ENCODE data around the gene KCNA3.

Gene KCNA3

DNA sequence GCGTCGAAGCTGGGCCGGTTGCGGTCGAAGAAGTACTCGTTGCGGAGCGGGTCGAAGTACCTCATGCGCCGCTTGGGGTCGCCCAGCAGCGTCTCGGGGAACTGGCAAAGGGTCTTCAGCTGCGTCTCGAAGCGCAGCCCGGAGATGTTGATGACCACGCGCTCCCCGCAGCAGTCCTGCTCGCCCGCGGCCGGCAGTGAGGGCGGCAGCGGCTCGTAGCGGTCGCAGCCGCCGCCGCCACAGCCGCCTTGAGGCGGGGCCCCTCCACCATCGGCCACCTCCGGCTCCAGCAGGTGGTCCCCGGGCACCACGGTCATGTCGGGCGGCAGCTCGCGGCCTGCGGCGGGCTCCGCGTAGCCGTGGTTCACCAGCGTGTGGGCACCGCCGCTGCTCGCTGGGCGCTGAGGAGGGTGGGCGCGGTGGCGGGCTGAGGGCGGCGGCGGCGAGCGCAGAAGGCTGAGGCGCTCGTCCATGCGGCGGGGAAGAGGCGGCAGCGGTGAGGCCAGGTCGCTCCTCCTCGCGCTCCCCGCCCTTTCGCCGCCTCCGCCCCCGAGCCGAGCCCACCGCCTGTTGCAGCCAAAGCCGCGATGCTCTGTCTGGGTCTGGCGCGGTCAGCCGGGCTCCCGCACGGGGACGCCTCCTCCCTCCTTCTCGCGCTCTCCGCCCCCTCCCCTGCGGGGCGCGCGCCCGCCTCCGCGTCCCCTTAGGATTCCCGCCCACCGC, at the start of gene KCNA3:
Gene KCNA3, minus strand, starts transcription at position 604 of the 723 bp plus-strand sequence. Its CDS starts 131 bp downstream, at position 473.
- DNase-seq (ENCODE audit: low read depth): no peak

- DNase-seq (ENCODE audit: low read depth): no peak
Observed at GRCh38 chr1:110722807-110723206, 48.1 kb upstream of the KCNA3 start.

- no peak for DNase-seq (ENCODE audit: low read depth)
Observed at GRCh38 chr1:110719908-110720307, 45.2 kb upstream of the KCNA3 start.

DNA sequence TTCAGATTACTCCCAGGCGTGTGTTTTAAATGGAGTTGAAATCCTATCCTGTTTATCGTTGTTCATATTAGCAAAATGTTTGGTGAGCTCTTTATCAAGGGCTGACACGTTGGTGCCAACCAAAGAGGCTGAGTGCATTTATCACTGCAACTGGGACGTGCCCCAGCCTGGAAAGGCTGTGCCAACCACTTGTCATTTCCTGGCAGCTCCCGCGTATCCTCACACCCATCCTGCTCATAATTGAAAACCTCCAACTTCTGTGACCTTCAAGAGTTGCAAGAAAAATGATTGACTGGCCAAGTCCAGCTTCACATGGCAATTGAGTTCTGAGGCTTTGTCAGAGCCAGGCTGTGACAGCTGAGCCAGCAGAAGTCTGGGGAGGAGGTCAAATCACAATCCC, 43.7 kb upstream of the KCNA3 start:
- DNase-seq (ENCODE audit: low read depth): no peak

DNA sequence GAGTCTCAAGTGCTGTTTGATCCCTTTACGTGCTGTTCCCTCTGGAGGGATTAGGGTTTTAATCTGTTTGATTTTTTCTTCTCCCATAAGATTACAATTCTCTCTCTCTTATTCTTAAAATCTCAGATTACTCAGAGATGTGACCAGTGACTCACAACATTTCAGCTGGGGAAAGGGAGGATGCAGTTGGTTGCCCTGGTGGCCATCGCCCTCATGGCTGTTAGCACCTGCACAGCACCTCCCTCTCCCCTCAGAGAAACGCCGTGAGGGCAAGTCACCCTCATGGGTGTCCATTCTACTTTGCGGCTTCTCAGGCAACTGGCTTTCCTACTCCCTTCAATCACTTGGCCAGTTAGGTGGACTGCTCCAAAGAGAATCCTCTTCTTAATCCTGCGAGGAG, 42.4 kb upstream of the KCNA3 start:
- DNase-seq (ENCODE audit: low read depth): no peak

GRCh38 chr1:110714374-110714995, 39.7 kb upstream of the KCNA3 start:
- DNase-seq (ENCODE audit: low read depth): no peak

DNA sequence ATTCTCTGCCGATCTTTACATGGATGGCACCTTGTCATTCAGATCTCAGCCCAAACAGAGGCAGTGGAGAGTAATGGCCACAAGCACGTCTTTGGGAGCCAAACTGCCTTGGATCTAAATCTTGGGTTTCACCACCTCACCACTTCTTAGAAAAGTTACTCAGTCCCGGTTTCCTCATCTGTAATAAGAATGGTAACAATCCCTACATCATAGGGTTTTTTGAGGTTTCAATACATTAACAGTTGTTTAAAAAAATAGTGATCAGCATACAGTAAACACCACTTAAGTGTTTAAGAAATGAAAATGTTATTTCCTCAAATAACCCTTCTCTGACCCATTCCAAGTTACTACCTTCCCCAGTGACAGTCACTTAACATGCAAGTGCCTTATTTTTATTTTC, 38.5 kb upstream of the KCNA3 start:
- no peak for DNase-seq (ENCODE audit: low read depth)

DNA sequence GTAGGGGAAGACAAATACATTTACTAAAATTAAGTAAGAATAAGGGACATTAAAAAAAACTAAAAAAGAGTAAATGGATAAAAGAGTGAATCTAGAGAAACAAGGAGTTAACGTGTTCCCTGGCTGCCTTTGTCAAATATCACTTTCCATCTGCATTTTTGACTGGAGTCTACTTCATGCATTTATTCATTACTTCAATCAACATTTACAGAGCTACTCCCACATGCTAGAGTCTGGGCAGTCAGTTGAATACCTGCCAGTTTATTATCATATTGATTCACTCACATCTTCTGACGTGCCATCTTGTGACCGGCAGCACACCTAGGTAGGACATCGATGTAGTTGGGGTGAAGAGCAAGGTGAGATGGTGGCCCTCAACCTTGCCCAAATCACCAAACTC, 35.6 kb upstream of the KCNA3 start:
- no peak for DNase-seq (ENCODE audit: low read depth)

- no peak for DNase-seq (ENCODE audit: low read depth)
Observed at GRCh38 chr1:110708974-110709440, 34.3 kb upstream of the KCNA3 start.

- no peak for DNase-seq (ENCODE audit: low read depth)
Observed at GRCh38 chr1:110707232-110707631, 32.5 kb upstream of the KCNA3 start.

DNA sequence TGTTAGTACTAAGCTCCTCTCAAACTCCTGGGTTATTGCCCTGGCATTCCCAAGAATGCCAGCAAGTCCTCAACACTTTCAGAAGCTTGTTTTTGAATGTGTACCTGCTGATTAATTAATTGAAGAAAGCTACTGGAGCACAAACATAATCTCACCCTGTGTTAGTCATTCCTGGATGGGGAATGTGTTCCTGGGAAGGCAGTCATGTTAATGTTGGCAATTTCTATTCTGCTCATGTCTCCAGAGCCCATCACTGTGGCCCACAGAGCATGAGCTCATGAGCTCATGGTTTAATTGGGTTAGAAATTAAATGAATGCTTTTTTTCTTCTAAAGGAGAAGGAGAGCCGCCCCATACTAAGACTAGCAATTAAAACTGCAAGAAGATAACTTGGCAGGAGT, 31.9 kb upstream of the KCNA3 start:
- no peak for DNase-seq (ENCODE audit: low read depth)

GRCh38 chr1:110702260-110702659, 27.5 kb upstream of the KCNA3 start:
- DNase-seq (ENCODE audit: low read depth): no peak

- DNase-seq (ENCODE audit: low read depth): no peak
Observed at GRCh38 chr1:110700767-110701166, 26.0 kb upstream of the KCNA3 start.

GRCh38 chr1:110697606-110698005, 22.9 kb upstream of the KCNA3 start:
- no peak for DNase-seq (ENCODE audit: low read depth)

DNA sequence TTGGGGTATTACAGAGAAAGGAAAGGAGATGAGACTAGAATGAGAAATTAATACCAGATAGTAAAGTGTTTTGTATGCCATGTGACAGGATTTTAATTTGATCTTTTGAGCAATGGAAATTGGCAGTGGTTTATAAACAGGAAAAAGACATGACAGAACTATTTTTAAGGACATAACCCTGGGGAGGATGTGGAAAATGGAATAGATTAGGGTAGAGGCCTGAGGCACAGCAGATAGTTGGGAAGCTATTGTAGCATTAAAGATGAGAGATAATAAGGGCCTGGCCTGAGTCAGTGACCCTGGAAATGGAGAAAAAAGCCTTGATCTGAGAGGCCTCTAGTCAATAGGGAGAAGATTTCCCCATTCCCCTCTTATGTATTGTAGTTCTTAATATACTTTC, 22.1 kb upstream of the KCNA3 start:
- DNase-seq (ENCODE audit: low read depth): no peak

- DNase-seq (ENCODE audit: low read depth): no peak
Observed at GRCh38 chr1:110690709-110691365, 16.1 kb upstream of the KCNA3 start.

GRCh38 chr1:110689868-110690267, 15.1 kb upstream of the KCNA3 start:
- no peak for DNase-seq (ENCODE audit: low read depth)

DNA sequence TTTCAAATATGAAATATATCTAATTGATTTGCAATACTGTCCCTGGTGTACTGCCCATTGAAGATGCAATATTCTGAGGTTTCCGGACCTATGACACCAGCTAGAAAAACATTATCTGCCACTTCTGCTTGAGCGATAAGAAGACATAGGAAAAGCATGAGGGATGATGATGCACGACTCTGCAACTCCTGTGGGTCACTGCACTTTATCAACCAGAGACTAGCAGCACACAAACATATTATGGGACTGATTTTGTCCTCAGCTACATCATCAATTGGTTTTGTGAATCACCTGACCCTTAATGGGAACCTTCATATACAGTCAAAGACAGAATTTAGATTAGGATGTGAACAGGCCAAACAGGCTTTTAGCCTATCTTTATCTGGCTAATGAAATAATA, 13.8 kb upstream of the KCNA3 start:
- no peak for DNase-seq (ENCODE audit: low read depth)

GRCh38 chr1:110687250-110687649, 12.5 kb upstream of the KCNA3 start:
- DNase-seq (ENCODE audit: low read depth): no peak

GRCh38 chr1:110686188-110686587, 11.4 kb upstream of the KCNA3 start:
- no peak for DNase-seq (ENCODE audit: low read depth)

GRCh38 chr1:110684491-110684890, 9.8 kb upstream of the KCNA3 start:
- no peak for DNase-seq (ENCODE audit: low read depth)

- no peak for DNase-seq (ENCODE audit: low read depth)
Observed at GRCh38 chr1:110682898-110683297, 8.2 kb upstream of the KCNA3 start.

- no peak for DNase-seq (ENCODE audit: low read depth)
Observed at GRCh38 chr1:110680036-110680735, 5.4 kb upstream of the KCNA3 start.

Data from HS-27A (cell line).